ENCODE measurements around the gene SUPT6H. TPM values are rescaled to one million over a fixed set of nuclear protein-coding genes. Genes with fewer than 3 reads are reported as not detected.

The SUPT6H gene
- total and polyA plus RNA-seq, 9 of the 15 experiments (the other 6 are each of a cell fraction or from before 2014, with no cell fraction given) = 1.7 to 77.7 (median 49.2) TPM

GRCh38 chr17:28643983-28644786, 17.8 kb upstream of the SUPT6H start (continued):
- TF ChIP-seq MGA (IDR thresholded peaks at IDR 0.05) = no peak
- no peak for TF ChIP-seq ZNF217 (CRISPR knock-in tag; IDR thresholded peaks at IDR 0.05)
- TF ChIP-seq STAT5A (IDR thresholded peaks at IDR 0.05; ENCODE audit: borderline replicate concordance, low read length) = no peak
- TF ChIP-seq ID3 (CRISPR knock-in tag; IDR thresholded peaks at IDR 0.05) = no peak
- TF ChIP-seq ID3 (tag; IDR thresholded peaks at IDR 0.05) = 0 out of 2 replicates have a peak, but pooled peaks have one; percentile 37
- TF ChIP-seq THAP12 (CRISPR knock-in tag; IDR thresholded peaks at IDR 0.05) = 0 out of 2 replicates have a peak, but pooled peaks have one; percentile 25
- no peak; the same call in 1 of the 2 replicates for TF ChIP-seq ZNF3 (CRISPR knock-in tag; IDR thresholded peaks at IDR 0.05)
- no peak for TF ChIP-seq ZNF347 (CRISPR knock-in tag; IDR thresholded peaks at IDR 0.05; ENCODE audit: low read depth)
- peak in 1 of 3 experiments; percentile 43 for TF ChIP-seq YY1 (IDR thresholded peaks at IDR 0.05; ENCODE audit: borderline replicate concordance in 1 of 3, control insufficient read depth in 1 of 3, extremely low read depth in 1 of 3, insufficient read depth in 3 of 3, insufficient read length in 1 of 3, insufficient replicate concordance in 2 of 3, low read depth in 1 of 3, low read length in 2 of 3)
- no peak for TF ChIP-seq HEY1 (CRISPR knock-in tag; IDR thresholded peaks at IDR 0.05; ENCODE audit: borderline replicate concordance)
- TF ChIP-seq CREB1 (IDR thresholded peaks at IDR 0.05) = no peak
- TF ChIP-seq CREB1 (CRISPR knock-in tag; IDR thresholded peaks at IDR 0.05) = no peak

Data from K562 (cell line).